DND-41 (cell line): Measurements from ENCODE around the gene BRD7.

ENCODE experiments used
- ATAC-seq: fragments of 200-7000 bp; cut with Tn5 transposase; 3 replicates; pipeline ENCODE4 v1.9.1; 2021; ENCODE audit warnings: low read depth; ENCODE audit not compliant: insufficient read depth
- DNase-seq: peaks from one replicate; pipeline ENCODE4 v3.0.0-alpha.2; 2020
- H2AFZ ChIP-seq: 2 replicates; pipeline ENCODE4 v1.6.0; 2012; ENCODE audit warnings: low read depth, low read length
- H3K27ac ChIP-seq: 2 replicates; pipeline ENCODE4 v1.5.1; 2012; ENCODE audit warnings: low read length, inconsistent platforms
- H3K27me3 ChIP-seq: fragments of 200-600 bp; sonication (generic); 2 replicates; pipeline ENCODE4 v1.6.0; 2012; ENCODE audit warnings: low read length, mild to moderate bottlenecking, inconsistent platforms; ENCODE audit not compliant: insufficient read depth, poor library complexity
- H3K36me3 ChIP-seq: 2 replicates; pipeline ENCODE4 v1.5.1; 2012; ENCODE audit warnings: low read length, inconsistent platforms; ENCODE audit not compliant: insufficient read depth
- H3K4me1 ChIP-seq: 2 replicates; pipeline ENCODE4 v1.5.1; 2012; ENCODE audit warnings: mild to moderate bottlenecking, low read length; ENCODE audit not compliant: insufficient read depth
- H3K4me2 ChIP-seq: 2 replicates; pipeline ENCODE4 v1.6.0; 2012; ENCODE audit warnings: mild to moderate bottlenecking, moderate library complexity, low read length, inconsistent platforms; ENCODE audit not compliant: insufficient read depth
- H3K4me3 ChIP-seq, 2 experiments: fragments of 200-600 bp in 1 of 2; shearing (Covaris generic) in 1 of 2; 2 replicates each; pipeline ENCODE4 v1.5.1; 2012 to 2016; ENCODE audit warnings: inconsistent platforms in 2 of 2, low read length in 2 of 2, mild to moderate bottlenecking in 2 of 2, low read depth in 1 of 2, moderate library complexity in 1 of 2
- H3K79me2 ChIP-seq: 2 replicates; pipeline ENCODE4 v1.6.0; 2012; ENCODE audit warnings: low read length, inconsistent platforms; ENCODE audit not compliant: insufficient read depth
- H3K9ac ChIP-seq: 2 replicates; pipeline ENCODE4 v1.6.0; 2012; ENCODE audit warnings: low read depth, mild to moderate bottlenecking, inconsistent platforms, low read length, moderate library complexity
- H3K9me3 ChIP-seq: 2 replicates; pipeline ENCODE4 v1.5.1; 2012; ENCODE audit warnings: low read length, moderate library complexity, mild to moderate bottlenecking, inconsistent platforms; ENCODE audit not compliant: insufficient read depth, severe bottlenecking
- H4K20me1 ChIP-seq: 2 replicates; pipeline ENCODE4 v1.6.0; 2012; ENCODE audit warnings: low read length; ENCODE audit not compliant: insufficient read depth
- EZH2 ChIP-seq: IDR thresholded peaks from 3 replicates; pipeline ENCODE4 v1.6.1; 2012; ENCODE audit warnings: borderline replicate concordance, low read depth, mild to moderate bottlenecking, moderate library complexity, low read length, inconsistent platforms; ENCODE audit not compliant: severe bottlenecking
- TF ChIP-seq, protein P1 (sequence below): IDR thresholded peaks from 2 replicates; pipeline ENCODE4 v1.5.1; 2012; ENCODE audit warnings: borderline replicate concordance, low read length, moderate library complexity, mild to moderate bottlenecking; ENCODE audit not compliant: poor library complexity, severe bottlenecking; ENCODE audit errors: extremely low read depth

The BRD7 gene

DNA sequence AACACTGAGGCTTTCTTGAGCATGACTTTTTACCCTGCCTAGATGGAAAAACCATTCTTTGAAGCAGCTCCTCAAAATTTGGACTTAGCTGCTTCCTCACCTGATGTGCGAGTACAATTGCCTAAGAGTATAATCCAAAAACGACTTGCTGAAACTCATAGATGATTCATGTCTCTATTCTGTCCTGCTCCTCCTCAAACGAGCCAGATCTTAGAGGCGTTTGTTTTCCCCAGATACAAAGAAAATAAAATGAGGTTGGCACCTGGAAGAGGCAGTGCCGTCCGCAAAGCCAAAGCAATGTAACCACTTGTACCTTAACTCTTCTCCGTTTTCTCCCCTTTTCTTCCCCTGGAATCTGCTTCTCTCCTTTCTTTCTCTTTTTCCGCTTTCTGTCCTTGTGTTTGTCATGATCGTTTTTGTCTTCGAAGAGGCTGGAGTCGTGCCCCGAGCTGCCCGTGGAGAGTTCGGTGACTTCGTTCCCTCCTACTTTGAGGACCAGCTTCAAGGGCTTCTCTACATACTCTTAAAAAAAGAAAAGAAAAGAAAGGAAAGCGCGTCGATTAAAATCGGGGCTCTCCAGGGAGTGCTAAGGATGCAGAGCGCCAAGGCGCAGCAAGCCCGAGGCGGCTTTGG is 895 bp downstream of the BRD7 start:
- Histone ChIP-seq H2AFZ (peak overlapping the region; percentile 58), H3K27me3 (no peaks in the 10 kb centered on the region), H3K4me3 (peak overlapping the region; percentile 71 to 85), H3K9ac (peak overlapping the region; percentile 83), H3K4me2 (peak overlapping the region; percentile 72), H4K20me1 (peaks cover 34% of the 10 kb centered on the region; the same call in 1 of the 2 replicates), H3K27ac (peak overlapping the region; percentile 59), H3K36me3 (peaks cover 46% of the 10 kb centered on the region), H3K9me3 (no peaks in the 10 kb centered on the region), H3K79me2 (peaks cover 61% of the 10 kb centered on the region), H3K4me1 (peaks cover 51% of the 10 kb centered on the region)
- DNase-seq (no peak), ATAC-seq (no peak)
- TF ChIP-seq, protein P1, sequence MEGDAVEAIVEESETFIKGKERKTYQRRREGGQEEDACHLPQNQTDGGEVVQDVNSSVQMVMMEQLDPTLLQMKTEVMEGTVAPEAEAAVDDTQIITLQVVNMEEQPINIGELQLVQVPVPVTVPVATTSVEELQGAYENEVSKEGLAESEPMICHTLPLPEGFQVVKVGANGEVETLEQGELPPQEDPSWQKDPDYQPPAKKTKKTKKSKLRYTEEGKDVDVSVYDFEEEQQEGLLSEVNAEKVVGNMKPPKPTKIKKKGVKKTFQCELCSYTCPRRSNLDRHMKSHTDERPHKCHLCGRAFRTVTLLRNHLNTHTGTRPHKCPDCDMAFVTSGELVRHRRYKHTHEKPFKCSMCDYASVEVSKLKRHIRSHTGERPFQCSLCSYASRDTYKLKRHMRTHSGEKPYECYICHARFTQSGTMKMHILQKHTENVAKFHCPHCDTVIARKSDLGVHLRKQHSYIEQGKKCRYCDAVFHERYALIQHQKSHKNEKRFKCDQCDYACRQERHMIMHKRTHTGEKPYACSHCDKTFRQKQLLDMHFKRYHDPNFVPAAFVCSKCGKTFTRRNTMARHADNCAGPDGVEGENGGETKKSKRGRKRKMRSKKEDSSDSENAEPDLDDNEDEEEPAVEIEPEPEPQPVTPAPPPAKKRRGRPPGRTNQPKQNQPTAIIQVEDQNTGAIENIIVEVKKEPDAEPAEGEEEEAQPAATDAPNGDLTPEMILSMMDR, result no peak
- no peak for TF ChIP-seq EZH2

DNA sequence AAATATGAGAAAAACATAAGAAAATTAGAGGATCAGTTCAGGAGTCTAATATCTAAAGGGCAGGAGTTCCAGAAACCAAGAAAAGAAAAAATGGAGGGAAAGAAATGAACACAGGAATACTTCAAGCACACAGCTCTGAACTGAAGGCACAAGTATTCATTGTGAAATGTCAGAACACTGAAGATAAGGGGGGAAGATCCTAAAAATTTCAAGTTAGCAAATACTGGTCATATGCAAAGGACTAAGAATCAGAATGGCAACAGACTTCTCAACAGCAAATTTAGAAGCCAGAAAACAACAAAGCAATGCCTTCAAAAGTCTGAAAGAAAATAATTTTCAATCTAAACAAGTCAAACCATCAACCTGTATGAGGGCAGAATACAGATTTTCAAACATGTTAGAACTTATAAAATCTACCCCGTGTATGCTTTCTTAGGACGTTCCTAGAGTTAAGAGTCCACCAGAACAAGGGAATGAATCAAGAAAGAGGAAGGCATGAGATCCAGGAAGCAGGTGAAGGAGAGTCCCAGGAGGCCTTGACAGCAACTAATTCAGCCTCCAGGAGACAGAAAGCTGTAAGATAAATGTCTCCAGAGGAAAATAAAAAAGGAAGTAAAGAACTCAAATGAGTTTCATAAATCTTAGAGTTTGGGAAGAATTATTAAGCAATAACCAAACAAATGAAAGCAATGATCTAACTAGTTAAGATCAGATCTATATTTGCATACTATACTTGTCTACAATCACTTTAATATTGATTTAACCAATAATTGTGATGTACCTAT is 2.8 kb downstream of the BRD7 start:
- H3K9me3 ChIP-seq, result no peaks in the 10 kb centered on the region
- H3K4me3 ChIP-seq, result peak overlapping the region in 1 of 2 experiments; percentile 71; a peak in 1 of 4 replicates
- ATAC-seq, result no peak
- peaks cover 57% of the 10 kb centered on the region for H3K4me1 ChIP-seq
- peaks cover 80% of the 10 kb centered on the region for H3K79me2 ChIP-seq
- peaks cover 65% of the 10 kb centered on the region for H3K36me3 ChIP-seq
- H3K4me2 ChIP-seq, result peak overlapping the region; percentile 72
- H2AFZ ChIP-seq, result no peak overlapping the region
- H4K20me1 ChIP-seq, result peaks cover 47% of the 10 kb centered on the region
- H3K9ac ChIP-seq, result peak overlapping the region; percentile 83; the same call in 1 of the 2 replicates
- no peak overlapping the region for H3K27ac ChIP-seq
- DNase-seq, result no peak
- no peaks in the 10 kb centered on the region for H3K27me3 ChIP-seq
- TF ChIP-seq, protein P1, result no peak
- no peak for TF ChIP-seq EZH2

DNA sequence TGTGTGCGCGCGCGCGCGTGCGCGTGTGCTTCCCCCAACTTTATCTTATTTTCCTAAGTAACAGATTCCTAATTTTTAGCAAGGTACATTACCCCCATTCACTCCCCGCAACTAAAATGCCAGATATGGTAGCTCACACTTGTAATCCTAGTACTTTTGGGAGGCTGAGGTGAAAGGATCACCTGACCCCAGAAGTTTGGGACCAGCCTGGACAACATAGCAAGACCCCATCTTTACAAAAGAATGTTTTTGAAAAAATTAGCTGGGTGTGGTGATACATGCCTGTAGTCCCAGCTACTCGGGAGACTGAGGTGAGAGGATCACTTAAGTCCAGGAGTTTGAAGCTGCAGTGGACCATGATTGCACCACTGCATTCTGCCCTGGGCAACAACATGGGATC is 5.1 kb downstream of the BRD7 start:
- Histone ChIP-seq H3K9ac (no peak overlapping the region), H3K27me3 (no peaks in the 10 kb centered on the region), H3K36me3 (peaks cover 88% of the 10 kb centered on the region), H3K79me2 (peaks cover 99% of the 10 kb centered on the region), H3K4me1 (peaks cover 48% of the 10 kb centered on the region), H3K4me3 (no peak overlapping the region), H3K9me3 (no peaks in the 10 kb centered on the region), H3K4me2 (peak overlapping the region; percentile 23; the same call in 1 of the 2 replicates), H2AFZ (no peak overlapping the region), H3K27ac (no peak overlapping the region), H4K20me1 (peaks cover 67% of the 10 kb centered on the region)
- TF ChIP-seq, protein P1, result no peak
- TF ChIP-seq EZH2, result no peak
- ATAC-seq, result no peak
- no peak for DNase-seq
